Measurements from ENCODE around the gene TMEM30A. TPM values are rescaled to one million over a fixed set of nuclear protein-coding genes. Genes with fewer than 3 reads are reported as not detected.

TMEM30A gene
- total RNA-seq, 1 donor from 2014 or later, result 118 TPM

DNA sequence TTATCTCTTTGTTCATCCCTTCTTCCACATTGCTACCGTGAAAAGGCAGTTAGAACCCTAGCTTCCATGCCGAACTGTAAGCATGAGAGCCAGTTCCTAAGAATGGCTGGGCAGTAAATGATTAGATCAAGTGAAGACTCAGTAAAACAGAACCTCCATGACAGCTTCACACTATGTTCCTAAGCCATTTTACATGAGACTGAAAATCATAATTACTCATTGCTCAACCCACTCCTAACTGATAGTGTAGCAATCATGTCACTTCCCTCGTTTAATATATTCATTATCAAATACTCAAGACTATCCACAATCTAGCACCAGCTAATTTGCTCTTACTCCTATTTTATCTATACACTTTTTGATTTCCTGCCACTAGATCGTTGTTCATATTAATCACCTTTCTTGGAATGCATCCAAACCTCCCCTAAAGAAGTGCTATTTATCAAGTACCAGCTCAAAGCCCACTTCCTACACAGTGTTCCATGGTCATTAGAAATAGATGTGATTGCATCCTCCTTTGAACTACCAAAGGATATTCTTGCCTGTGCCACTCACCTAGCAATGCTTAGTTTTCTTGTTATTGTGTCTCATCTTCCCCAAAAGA is 6.0 kb downstream of the TMEM30A start:
- DNase-seq (ENCODE audit: low read depth), result peak; percentile 54
- Histone ChIP-seq H3K27me3 (ENCODE audit: control insufficient read depth, insufficient read depth, low read length) (no peaks in the 10 kb centered on the region), H3K4me3 (ENCODE audit: low read depth, low read length) (no peak overlapping the region), H3K36me3 (ENCODE audit: control insufficient read depth, insufficient read depth, low read length) (no peaks in the 10 kb centered on the region)
- TF ChIP-seq, protein P1, sequence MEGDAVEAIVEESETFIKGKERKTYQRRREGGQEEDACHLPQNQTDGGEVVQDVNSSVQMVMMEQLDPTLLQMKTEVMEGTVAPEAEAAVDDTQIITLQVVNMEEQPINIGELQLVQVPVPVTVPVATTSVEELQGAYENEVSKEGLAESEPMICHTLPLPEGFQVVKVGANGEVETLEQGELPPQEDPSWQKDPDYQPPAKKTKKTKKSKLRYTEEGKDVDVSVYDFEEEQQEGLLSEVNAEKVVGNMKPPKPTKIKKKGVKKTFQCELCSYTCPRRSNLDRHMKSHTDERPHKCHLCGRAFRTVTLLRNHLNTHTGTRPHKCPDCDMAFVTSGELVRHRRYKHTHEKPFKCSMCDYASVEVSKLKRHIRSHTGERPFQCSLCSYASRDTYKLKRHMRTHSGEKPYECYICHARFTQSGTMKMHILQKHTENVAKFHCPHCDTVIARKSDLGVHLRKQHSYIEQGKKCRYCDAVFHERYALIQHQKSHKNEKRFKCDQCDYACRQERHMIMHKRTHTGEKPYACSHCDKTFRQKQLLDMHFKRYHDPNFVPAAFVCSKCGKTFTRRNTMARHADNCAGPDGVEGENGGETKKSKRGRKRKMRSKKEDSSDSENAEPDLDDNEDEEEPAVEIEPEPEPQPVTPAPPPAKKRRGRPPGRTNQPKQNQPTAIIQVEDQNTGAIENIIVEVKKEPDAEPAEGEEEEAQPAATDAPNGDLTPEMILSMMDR (IDR thresholded peaks at IDR 0.05; ENCODE audit: insufficient read depth, low read length, severe bottlenecking), result no peak
- FAIRE-seq, result no peak

DNA sequence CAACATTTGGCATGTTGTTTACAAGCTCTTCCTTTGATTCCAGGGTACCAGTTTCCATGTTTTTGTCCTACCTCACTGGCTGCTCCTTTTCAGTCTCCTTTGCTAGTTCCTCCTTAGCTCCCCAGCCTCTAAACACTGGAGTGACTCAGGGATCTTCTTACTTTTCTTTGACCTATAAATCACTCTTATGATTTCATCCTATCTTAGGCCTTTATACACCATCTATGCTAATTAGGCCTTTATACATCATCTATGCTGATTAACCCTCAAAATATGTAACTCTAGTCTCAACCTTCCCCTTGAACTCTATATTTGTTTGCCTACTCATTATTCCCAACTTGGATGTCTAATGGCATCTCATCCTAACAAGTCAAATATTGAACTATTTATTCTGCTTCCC is 9.5 kb downstream of the TMEM30A start:
- DNase-seq (ENCODE audit: low read depth), result peak; percentile 97
- Histone ChIP-seq H3K27me3 (ENCODE audit: control insufficient read depth, insufficient read depth, low read length) (no peaks in the 10 kb centered on the region), H3K4me3 (ENCODE audit: low read depth, low read length) (no peak overlapping the region), H3K36me3 (ENCODE audit: control insufficient read depth, insufficient read depth, low read length) (peaks cover 2% of the 10 kb centered on the region)
- FAIRE-seq, result peak; percentile 50
- TF ChIP-seq, protein P1 (IDR thresholded peaks at IDR 0.05; ENCODE audit: insufficient read depth, low read length, severe bottlenecking), result no peak

DNA sequence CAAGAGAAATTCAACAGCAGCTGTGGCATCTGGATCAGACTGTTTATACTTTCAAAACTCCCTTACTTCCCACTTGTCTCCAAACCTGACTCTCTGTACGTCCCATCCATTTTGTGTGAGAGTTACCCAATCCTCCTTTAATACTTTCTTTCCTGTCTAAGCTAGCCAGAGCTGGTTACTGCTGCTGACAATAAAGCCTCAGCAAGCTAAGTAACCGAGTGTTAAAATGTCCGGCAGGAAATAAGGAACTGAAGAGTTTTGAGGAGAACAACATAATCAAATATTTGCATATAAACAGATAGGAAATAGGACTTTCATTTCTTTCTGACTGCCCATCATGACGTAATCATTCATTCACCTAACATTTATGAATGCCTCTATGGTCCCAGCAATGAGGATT is 11.6 kb downstream of the TMEM30A start:
- no peak for DNase-seq (ENCODE audit: low read depth)
- peaks cover 2% of the 10 kb centered on the region for H3K36me3 ChIP-seq (ENCODE audit: control insufficient read depth, insufficient read depth, low read length)
- no peak for FAIRE-seq
- no peak overlapping the region for H3K4me3 ChIP-seq (ENCODE audit: low read depth, low read length)
- no peaks in the 10 kb centered on the region for H3K27me3 ChIP-seq (ENCODE audit: control insufficient read depth, insufficient read depth, low read length)
- TF ChIP-seq, protein P1 (IDR thresholded peaks at IDR 0.05; ENCODE audit: insufficient read depth, low read length, severe bottlenecking), result no peak

DNA sequence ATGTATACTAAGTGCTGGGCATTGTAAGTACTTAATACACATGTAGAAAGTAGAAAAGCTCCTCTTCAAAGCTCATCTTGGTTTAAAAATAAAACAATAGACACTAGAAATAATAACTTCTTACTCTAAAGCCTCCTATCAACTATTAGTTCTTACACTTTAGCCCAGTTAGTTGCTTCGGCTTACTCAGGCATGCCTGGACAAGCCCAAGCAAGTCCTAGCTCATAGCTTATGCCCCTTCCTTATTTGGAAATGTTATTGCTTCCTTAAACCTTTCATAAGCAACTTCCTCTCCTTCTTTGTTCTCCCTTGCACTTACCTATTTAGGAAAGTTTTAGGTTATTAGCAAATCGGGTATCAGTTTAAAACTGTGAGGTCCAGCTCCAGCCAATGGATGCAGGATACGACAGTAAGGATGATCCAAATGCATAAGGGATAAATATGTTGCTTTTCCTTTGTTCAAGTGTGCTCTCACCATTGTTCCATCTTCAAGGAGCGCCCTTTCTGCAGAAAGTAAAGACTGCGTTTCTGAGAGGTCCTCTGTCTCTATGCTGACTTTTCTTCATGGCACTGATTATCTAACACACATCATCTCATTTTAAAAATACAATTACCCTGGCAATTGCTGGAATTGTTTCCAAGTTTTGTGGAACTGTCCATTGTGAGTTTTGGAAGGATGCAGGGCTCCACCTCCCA is 12.3 kb downstream of the TMEM30A start:
- DNase-seq (ENCODE audit: low read depth) (peak; percentile 72), FAIRE-seq (no peak)
- TF ChIP-seq, protein P1 (IDR thresholded peaks at IDR 0.05; ENCODE audit: insufficient read depth, low read length, severe bottlenecking), result no peak
- no peak overlapping the region for H3K4me3 ChIP-seq (ENCODE audit: low read depth, low read length)
- H3K27me3 ChIP-seq (ENCODE audit: control insufficient read depth, insufficient read depth, low read length), result no peaks in the 10 kb centered on the region
- peaks cover 2% of the 10 kb centered on the region for H3K36me3 ChIP-seq (ENCODE audit: control insufficient read depth, insufficient read depth, low read length)

DNA sequence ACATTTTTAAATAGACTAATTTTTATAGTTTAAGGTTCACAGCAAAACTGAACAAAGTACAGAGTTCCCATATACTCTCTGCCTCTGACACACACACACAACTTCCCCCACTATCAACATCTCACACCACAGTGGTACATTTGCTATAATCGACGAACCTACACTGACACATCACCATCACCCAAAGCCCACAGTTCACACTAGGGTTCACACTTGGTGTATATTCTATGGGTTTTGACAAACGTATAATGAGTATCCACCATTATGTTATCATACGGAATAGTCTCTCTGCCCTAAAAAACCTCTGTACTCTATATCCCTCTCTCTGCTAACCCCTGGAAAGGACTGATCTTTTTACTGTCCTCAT is 15.6 kb downstream of the TMEM30A start:
- TF ChIP-seq, protein P1 (IDR thresholded peaks at IDR 0.05; ENCODE audit: insufficient read depth, low read length, severe bottlenecking), result no peak
- FAIRE-seq (no peak), DNase-seq (ENCODE audit: low read depth) (no peak)
- no peak overlapping the region for H3K4me3 ChIP-seq (ENCODE audit: low read depth, low read length)
- H3K27me3 ChIP-seq (ENCODE audit: control insufficient read depth, insufficient read depth, low read length), result no peaks in the 10 kb centered on the region
- peaks cover 2% of the 10 kb centered on the region for H3K36me3 ChIP-seq (ENCODE audit: control insufficient read depth, insufficient read depth, low read length)

Measured in bronchial epithelial cell (primary cell).